Measurements from ENCODE around the gene FAM131A. TPM values are rescaled to one million over a fixed set of nuclear protein-coding genes. Genes with fewer than 3 reads are reported as not detected.

The FAM131A gene
- total and polyA plus RNA-seq, 10 donors: 6.5 to 24.6 (median 14.3) TPM

GRCh38 chr3:184327171-184327570, 10.2 kb upstream of the FAM131A start:
- DNase-seq: no peak
- no peak overlapping the region for H3K27ac ChIP-seq
- no peak for TF ChIP-seq CTCF (IDR thresholded peaks at IDR 0.05 in 8 of 11, conservative IDR thresholded peaks at IDR 0.05 in 3 of 11)
- TF ChIP-seq POLR2AphosphoS5 (IDR thresholded peaks at IDR 0.05): peak in 2 of 3 donors; percentile 25 to 65
- H3K9me3 ChIP-seq: no peaks in the 10 kb centered on the region
- intact Hi-C loops (cut with DNase I; ENCODE audit: low total_unique reads): no loop called here
- 93 to 97% (median 95%) methylated on average over 21 of the region's 21 CpGs for WGBS, 5 donors
- peaks cover 0 to 16% (median 7%) of the 10 kb centered on the region in 6 donors for H3K4me1 ChIP-seq
- no peaks in the 10 kb centered on the region for H3K27me3 ChIP-seq (replicated peaks in 1 of 7)
- peaks cover 8 to 100% (median 100%) of the 10 kb centered on the region in 6 donors for H3K36me3 ChIP-seq
- no peak overlapping the region for H3K4me3 ChIP-seq

- DNase-seq: no peak
- H3K36me3 ChIP-seq: peaks cover 11 to 100% (median 100%) of the 10 kb centered on the region in 6 donors
- TF ChIP-seq POLR2A (IDR thresholded peaks at IDR 0.05) (no peak), POLR2AphosphoS5 (IDR thresholded peaks at IDR 0.05) (no peak), CTCF (IDR thresholded peaks at IDR 0.05 in 8 of 11, conservative IDR thresholded peaks at IDR 0.05 in 3 of 11) (no peak)
- H3K4me3 ChIP-seq: no peak overlapping the region
- WGBS, 5 donors: 46 to 77% (median 60%) methylated on average over 3 of the region's 3 CpGs
- peaks cover 0 to 19% (median 8%) of the 10 kb centered on the region in 6 donors for H3K4me1 ChIP-seq
- H3K27ac ChIP-seq: no peak overlapping the region
- H3K27me3 ChIP-seq (replicated peaks in 1 of 7): no peaks in the 10 kb centered on the region
- intact Hi-C loops (cut with DNase I; ENCODE audit: low total_unique reads): no loop called here
- no peaks in the 10 kb centered on the region for H3K9me3 ChIP-seq
These were observed 8.9 kb upstream of the FAM131A start for GRCh38 chr3:184328516-184328915.

GRCh38 chr3:184332370-184333090, 4.9 kb upstream of the FAM131A start:
- H3K9me3 ChIP-seq: no peaks in the 10 kb centered on the region
- peak overlapping the region in 3 of 8 donors; percentile 17 to 56 (median 33) for H3K27ac ChIP-seq
- DNase-seq: no peak
- H3K4me3 ChIP-seq: no peak overlapping the region
- peaks cover 11 to 80% (median 78%) of the 10 kb centered on the region in 6 donors for H3K36me3 ChIP-seq
- 67 to 81% (median 71%) methylated on average over 10 of the region's 10 CpGs for WGBS, 5 donors
- no peaks in the 10 kb centered on the region for H3K27me3 ChIP-seq (replicated peaks in 1 of 7)
- intact Hi-C loops (cut with DNase I; ENCODE audit: low total_unique reads): no loop called here
- peaks cover 8 to 58% (median 31%) of the 10 kb centered on the region in 6 donors for H3K4me1 ChIP-seq
- TF ChIP-seq CTCF (IDR thresholded peaks at IDR 0.05 in 8 of 11, conservative IDR thresholded peaks at IDR 0.05 in 3 of 11): no peak
- peak in 2 of 3 donors; percentile 7 to 30 for TF ChIP-seq POLR2AphosphoS5 (IDR thresholded peaks at IDR 0.05)

- H3K27ac ChIP-seq: peak overlapping the region in 1 of 8 donors; percentile 33
- WGBS, 5 donors: 88 to 93% (median 89%) methylated on average over 6 of the region's 6 CpGs
- no peaks in the 10 kb centered on the region for H3K27me3 ChIP-seq (replicated peaks in 1 of 7)
- no peak for TF ChIP-seq CTCF (IDR thresholded peaks at IDR 0.05 in 8 of 11, conservative IDR thresholded peaks at IDR 0.05 in 3 of 11)
- TF ChIP-seq POLR2A (IDR thresholded peaks at IDR 0.05): no peak
- no peak for TF ChIP-seq POLR2AphosphoS5 (IDR thresholded peaks at IDR 0.05)
- DNase-seq: no peak
- H3K4me1 ChIP-seq: peaks cover 8 to 64% (median 35%) of the 10 kb centered on the region in 6 donors
- intact Hi-C loops (cut with DNase I; ENCODE audit: low total_unique reads): no loop called here
- no peak overlapping the region for H3K4me3 ChIP-seq
- no peaks in the 10 kb centered on the region for H3K9me3 ChIP-seq
- H3K36me3 ChIP-seq: peaks cover 11 to 73% (median 71%) of the 10 kb centered on the region in 6 donors
These were observed 4.2 kb upstream of the FAM131A start for GRCh38 chr3:184333190-184333589.
